NB4 (cell line): ENCODE measurements around the gene AP2A2.

Experiments used
- MYC ChIP-seq: IDR thresholded peaks from 2 replicates; pipeline ENCODE4 v1.6.1; 2011; ENCODE audit warnings: low read depth, low read length
- POLR2A ChIP-seq: IDR thresholded peaks from 2 replicates; pipeline ENCODE4 v1.6.1; 2011; ENCODE audit warnings: mild to moderate bottlenecking; ENCODE audit not compliant: insufficient read length; ENCODE audit errors: extremely low read depth
- TF ChIP-seq, protein P1 (sequence below): IDR thresholded peaks from one replicate; pipeline ENCODE4 v1.5.1; 2012; ENCODE audit warnings: low read depth, low read length
- TF ChIP-seq, protein P2 (sequence below): IDR thresholded peaks from 2 replicates; pipeline ENCODE4 v1.6.1; 2011; ENCODE audit warnings: low read depth, low read length

DNA sequence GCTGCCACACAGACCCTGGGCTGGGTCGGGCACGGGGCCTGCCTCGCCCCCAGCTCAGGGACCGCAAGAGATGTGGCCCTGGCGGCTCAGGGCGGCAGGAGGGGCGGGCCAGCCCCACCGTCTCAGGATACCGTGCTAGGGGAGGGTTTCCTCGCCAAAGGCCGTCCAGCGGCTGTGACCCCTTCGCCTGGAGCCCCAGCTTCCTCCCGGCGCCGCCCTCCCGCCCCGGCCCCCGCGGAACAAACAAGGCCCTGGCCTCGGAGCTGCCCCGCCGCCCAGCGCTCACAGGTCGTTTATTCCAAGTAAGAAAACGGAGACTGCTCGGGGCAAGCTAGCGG, 543 bp upstream of the AP2A2 start:
- TF ChIP-seq, protein P1, sequence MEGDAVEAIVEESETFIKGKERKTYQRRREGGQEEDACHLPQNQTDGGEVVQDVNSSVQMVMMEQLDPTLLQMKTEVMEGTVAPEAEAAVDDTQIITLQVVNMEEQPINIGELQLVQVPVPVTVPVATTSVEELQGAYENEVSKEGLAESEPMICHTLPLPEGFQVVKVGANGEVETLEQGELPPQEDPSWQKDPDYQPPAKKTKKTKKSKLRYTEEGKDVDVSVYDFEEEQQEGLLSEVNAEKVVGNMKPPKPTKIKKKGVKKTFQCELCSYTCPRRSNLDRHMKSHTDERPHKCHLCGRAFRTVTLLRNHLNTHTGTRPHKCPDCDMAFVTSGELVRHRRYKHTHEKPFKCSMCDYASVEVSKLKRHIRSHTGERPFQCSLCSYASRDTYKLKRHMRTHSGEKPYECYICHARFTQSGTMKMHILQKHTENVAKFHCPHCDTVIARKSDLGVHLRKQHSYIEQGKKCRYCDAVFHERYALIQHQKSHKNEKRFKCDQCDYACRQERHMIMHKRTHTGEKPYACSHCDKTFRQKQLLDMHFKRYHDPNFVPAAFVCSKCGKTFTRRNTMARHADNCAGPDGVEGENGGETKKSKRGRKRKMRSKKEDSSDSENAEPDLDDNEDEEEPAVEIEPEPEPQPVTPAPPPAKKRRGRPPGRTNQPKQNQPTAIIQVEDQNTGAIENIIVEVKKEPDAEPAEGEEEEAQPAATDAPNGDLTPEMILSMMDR: no peak
- no peak for TF ChIP-seq POLR2A
- TF ChIP-seq, protein P2, sequence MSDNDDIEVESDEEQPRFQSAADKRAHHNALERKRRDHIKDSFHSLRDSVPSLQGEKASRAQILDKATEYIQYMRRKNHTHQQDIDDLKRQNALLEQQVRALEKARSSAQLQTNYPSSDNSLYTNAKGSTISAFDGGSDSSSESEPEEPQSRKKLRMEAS: no peak
- TF ChIP-seq MYC: no peak
